K562 (cell line): ENCODE data around the gene TNFSF9. TPM values are rescaled to one million over a fixed set of nuclear protein-coding genes. Genes with fewer than 3 reads are reported as not detected.

ENCODE experiments used
- ARID3A ChIP-seq: IDR thresholded peaks from 2 replicates; pipeline ENCODE4 v1.6.1; 2012; ENCODE audit warnings: low read depth, low read length, improper control_type of control experiment, borderline replicate concordance
- CBX3 ChIP-seq, 2 experiments: IDR thresholded peaks; 1 replicate in 1 of 2; 2 replicates in 1 of 2; pipeline ENCODE4 v1.6.1; 2012; ENCODE audit warnings: inconsistent platforms in 2 of 2, low read length in 2 of 2, borderline replicate concordance in 1 of 2, control low read depth in 1 of 2
- GTF2E2 ChIP-seq: fragments of 200-800 bp; sonication (Bioruptor generic); IDR thresholded peaks from 2 replicates; pipeline ENCODE4 v1.6.1; 2016; ENCODE audit warnings: missing genetic modification characterization, missing compliant biosample characterization
- HCFC1 ChIP-seq: IDR thresholded peaks from 2 replicates; pipeline ENCODE4 v1.6.1; 2012; ENCODE audit warnings: low read depth, low read length, improper control_type of control experiment
- HNRNPLL ChIP-seq: fragments of 200-400 bp; formaldehyde crosslinking; IDR thresholded peaks from 2 replicates; pipeline ENCODE4 v1.6.1; 2017; ENCODE audit warnings: low read length, low read depth, mild to moderate bottlenecking; ENCODE audit not compliant: poor library complexity, severe bottlenecking
- KLF16 ChIP-seq: IDR thresholded peaks from 2 replicates; pipeline ENCODE4 v1.6.1; 2016; ENCODE audit warnings: antibody characterized with exemption
- MBD1 ChIP-seq: fragments of 250-450 bp; sonication (Bioruptor Pico); IDR thresholded peaks from 2 replicates; pipeline ENCODE4 v1.8.0; 2022; ENCODE audit warnings: inconsistent platforms
- MECOM ChIP-seq: fragments of 250-450 bp; sonication (Bioruptor Pico); IDR thresholded peaks from 2 replicates; pipeline ENCODE4 v1.8.0; 2022; ENCODE audit warnings: inconsistent platforms
- MITF ChIP-seq: IDR thresholded peaks from 2 replicates; pipeline ENCODE4 v1.6.1; 2014; ENCODE audit warnings: antibody characterized with exemption
- NR1H2 ChIP-seq: sonication (generic); formaldehyde crosslinking; IDR thresholded peaks from 2 replicates; pipeline ENCODE4 v1.4.0; 2020; ENCODE audit warnings: mild to moderate bottlenecking, missing genetic modification reagents
- NR4A1 ChIP-seq, 2 experiments: fragments of 250-450 bp in 1 of 2; fragments of 450-650 bp in 1 of 2; sonication (Bioruptor Pico) in 1 of 2; IDR thresholded peaks; 2 replicates each; pipeline versions ENCODE4 v1.4.0 to v1.6.1; 2016 to 2020; ENCODE audit warnings: mild to moderate bottlenecking in 2 of 2, missing compliant biosample characterization in 1 of 2, missing genetic modification characterization in 1 of 2, moderate library complexity in 1 of 2
- RBM14 ChIP-seq: fragments of 200-400 bp; formaldehyde crosslinking; IDR thresholded peaks from 2 replicates; pipeline ENCODE4 v1.6.1; 2018; ENCODE audit warnings: low read depth, mild to moderate bottlenecking, low read length, moderate library complexity, borderline replicate concordance; ENCODE audit not compliant: insufficient read depth
- RBM25 ChIP-seq: fragments of 200-400 bp; formaldehyde crosslinking; IDR thresholded peaks from 2 replicates; pipeline ENCODE4 v1.6.1; 2018; ENCODE audit warnings: low read length, low read depth, moderate library complexity; ENCODE audit not compliant: severe bottlenecking
- RFX5 ChIP-seq: IDR thresholded peaks from 2 replicates; pipeline ENCODE4 v1.6.1; 2011; ENCODE audit warnings: low read depth, mild to moderate bottlenecking, improper control_type of control experiment, low read length
- SETDB1 ChIP-seq: IDR thresholded peaks from one replicate; pipeline ENCODE4 v1.6.1; 2012; ENCODE audit warnings: low read length, control low read depth, inconsistent platforms
- SLC30A9 ChIP-seq: fragments of 250-450 bp; sonication (Bioruptor Pico); IDR thresholded peaks from 2 replicates; pipeline ENCODE4 v1.8.0; 2022; ENCODE audit warnings: mild to moderate bottlenecking, moderate library complexity
- TAF15 ChIP-seq: fragments of 200-400 bp; formaldehyde crosslinking; IDR thresholded peaks from 2 replicates; pipeline ENCODE4 v1.6.1; 2017; ENCODE audit warnings: mild to moderate bottlenecking, low read depth, low read length, moderate library complexity
- THRB ChIP-seq: fragments of 450-650 bp; formaldehyde crosslinking; conservative IDR thresholded peaks from 2 replicates; pipeline ENCODE4 v1.4.0; 2022; ENCODE audit warnings: mild to moderate bottlenecking, missing genetic modification characterization
- U2AF1 ChIP-seq: fragments of 200-400 bp; formaldehyde crosslinking; optimal IDR thresholded peaks from 2 replicates; pipeline ENCODE3; 2017; ENCODE audit warnings: mild to moderate bottlenecking, low read depth, low read length, moderate library complexity
- YBX1 ChIP-seq: fragments of 450-650 bp; IDR thresholded peaks from 2 replicates; pipeline ENCODE4 v1.7.1; 2016; ENCODE audit warnings: mild to moderate bottlenecking
- ZNF277 ChIP-seq: fragments of 250-450 bp; sonication (Bioruptor Pico); IDR thresholded peaks from 2 replicates; pipeline ENCODE4 v1.8.0; 2022; ENCODE audit warnings: inconsistent platforms, mild to moderate bottlenecking, moderate library complexity, borderline replicate concordance
- polyA plus RNA-seq, 8 experiments: library from polyadenylated mRNA; depleted of rRNA in 4 of 8; stranded (reverse) in 5 of 8; unstranded in 3 of 8; fragments of >200 nt; fragmentation: Nextera tagmentation in 2 of 8; fragmentation: Illumina TruSeq in 1 of 8; extraction: Ambion mirVana in 2 of 8; extraction: Trizol in 1 of 8; gene quantifications; 2 replicates each; pipeline versions ENCODE4 v1.2.1 to v1.2.3, GENCODE V29; 2011 to 2014; ENCODE audit warnings: inconsistent platforms in 1 of 8, missing spikeins in 1 of 8
- total RNA-seq, 7 experiments: library from RNA; depleted of rRNA in 6 of 7; stranded (reverse); fragments of >200 nt in 6 of 7; fragmentation: Illumina TruSeq in 2 of 7; extraction: Trizol in 2 of 7; gene quantifications; 2 replicates each; pipeline versions ENCODE4 v1.2.1 to v1.2.3, GENCODE V29; 2011 to 2021; ENCODE audit warnings: low replicate concordance in 1 of 7

The TNFSF9 gene
- total and polyA plus RNA-seq, 9 of the 15 experiments (the other 6 are each of a cell fraction or from before 2014, with no cell fraction given), result 1.4 to 17.9 (median 6.5) TPM

GRCh38 chr19:6528544-6529121 is 2.2 kb upstream of the TNFSF9 start (continued):
- TF ChIP-seq THRB (CRISPR knock-in tag), result no peak
- no peak for TF ChIP-seq ARID3A
- no peak for TF ChIP-seq GTF2E2 (tag)
- TF ChIP-seq RBM25, result no peak
- no peak for TF ChIP-seq NR4A1 (CRISPR knock-in tag; IDR thresholded peaks at IDR 0.05)
- no peak for TF ChIP-seq NR4A1 (tag; IDR thresholded peaks at IDR 0.05)
- TF ChIP-seq MBD1 (CRISPR knock-in tag), result no peak
- TF ChIP-seq U2AF1, result no peak
- no peak for TF ChIP-seq TAF15
- TF ChIP-seq RFX5, result no peak
- TF ChIP-seq SLC30A9 (CRISPR knock-in tag), result no peak
- TF ChIP-seq MITF, result no peak
- no peak for TF ChIP-seq NR1H2 (CRISPR knock-in tag)
- TF ChIP-seq HCFC1, result 0 out of 2 replicates have a peak, but pooled peaks have one; percentile 17
- no peak for TF ChIP-seq ZNF277 (CRISPR knock-in tag)
- TF ChIP-seq YBX1, result no peak
- TF ChIP-seq HNRNPLL, result no peak
- TF ChIP-seq MECOM (CRISPR knock-in tag), result no peak
- TF ChIP-seq SETDB1, result no peak
- no peak for TF ChIP-seq RBM14
- TF ChIP-seq CBX3 (IDR thresholded peaks at IDR 0.05; ENCODE audit: borderline replicate concordance in 1 of 2, low read length in 2 of 2), result no peak; a peak in 1 of 3 replicates
- 0 out of 2 replicates have a peak, but pooled peaks have one; percentile 4 for TF ChIP-seq KLF16
